Breast epithelium (tissue), 3 donors: ENCODE data around the gene ZMIZ1.

Source experiments
- CTCF ChIP-seq, 3 donors: fragments of 450-650 bp; IDR thresholded peaks; one replicate each; pipeline ENCODE4 v1.5.1; 2016 to 2017; ENCODE audit warnings: antibody characterized with exemption in 3 of 3, mild to moderate bottlenecking in 3 of 3, moderate library complexity in 3 of 3
- POLR2A ChIP-seq: fragments of 450-650 bp; IDR thresholded peaks from one replicate; pipeline ENCODE4 v1.6.1; 2016; ENCODE audit warnings: antibody characterized with exemption, mild to moderate bottlenecking, moderate library complexity
- POLR2AphosphoS5 ChIP-seq, 3 donors: sonication (generic); formaldehyde crosslinking; IDR thresholded peaks; one replicate each; pipeline ENCODE4 v1.6.1; 2017; ENCODE audit warnings: antibody characterized with exemption in 3 of 3

DNA sequence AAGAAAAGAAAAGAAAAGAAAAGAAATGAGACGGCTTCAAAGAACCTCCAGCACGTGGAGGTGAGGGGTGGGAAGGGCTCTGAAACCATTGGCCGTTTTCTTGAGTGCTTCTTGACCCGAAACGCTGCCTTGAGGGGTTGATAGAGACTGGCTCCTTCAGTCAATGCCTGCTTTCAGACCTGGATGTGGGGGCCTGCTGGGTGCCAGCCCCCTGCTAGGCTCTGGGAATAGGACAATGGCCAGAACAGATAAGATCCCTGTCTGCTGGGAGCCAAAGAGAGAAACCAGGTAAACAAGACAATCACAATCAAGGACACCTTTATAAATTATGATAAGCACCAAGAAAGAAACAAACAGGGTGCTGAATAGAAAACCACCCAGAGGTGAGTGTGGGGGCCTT is 27.7 kb downstream of the ZMIZ1 start:
- TF ChIP-seq CTCF (IDR thresholded peaks at IDR 0.05) (no peak), POLR2A (no peak), POLR2AphosphoS5 (IDR thresholded peaks at IDR 0.05) (no peak)
